ENCODE measurements around the gene ADGRF1.

DNA sequence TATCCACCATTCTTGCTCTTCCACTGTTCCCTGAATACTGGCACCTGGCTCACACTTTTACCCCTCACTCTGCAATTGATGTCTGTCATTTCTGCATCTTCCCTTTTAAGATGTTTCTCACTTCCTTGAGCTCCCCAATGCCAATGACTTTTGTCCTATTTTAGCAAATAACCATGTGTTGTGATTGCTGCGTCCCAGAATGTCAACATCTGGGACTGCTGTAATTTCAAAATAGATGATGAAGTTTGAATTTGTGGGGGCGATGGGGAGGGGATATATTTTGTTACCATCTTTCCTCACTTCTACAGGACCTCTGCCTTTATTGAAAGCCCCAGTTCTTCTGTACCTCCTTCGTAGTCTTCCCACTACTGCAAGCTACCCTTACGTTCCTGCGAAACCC, 80.4 kb downstream of the ADGRF1 start:
- TF ChIP-seq, protein P1, sequence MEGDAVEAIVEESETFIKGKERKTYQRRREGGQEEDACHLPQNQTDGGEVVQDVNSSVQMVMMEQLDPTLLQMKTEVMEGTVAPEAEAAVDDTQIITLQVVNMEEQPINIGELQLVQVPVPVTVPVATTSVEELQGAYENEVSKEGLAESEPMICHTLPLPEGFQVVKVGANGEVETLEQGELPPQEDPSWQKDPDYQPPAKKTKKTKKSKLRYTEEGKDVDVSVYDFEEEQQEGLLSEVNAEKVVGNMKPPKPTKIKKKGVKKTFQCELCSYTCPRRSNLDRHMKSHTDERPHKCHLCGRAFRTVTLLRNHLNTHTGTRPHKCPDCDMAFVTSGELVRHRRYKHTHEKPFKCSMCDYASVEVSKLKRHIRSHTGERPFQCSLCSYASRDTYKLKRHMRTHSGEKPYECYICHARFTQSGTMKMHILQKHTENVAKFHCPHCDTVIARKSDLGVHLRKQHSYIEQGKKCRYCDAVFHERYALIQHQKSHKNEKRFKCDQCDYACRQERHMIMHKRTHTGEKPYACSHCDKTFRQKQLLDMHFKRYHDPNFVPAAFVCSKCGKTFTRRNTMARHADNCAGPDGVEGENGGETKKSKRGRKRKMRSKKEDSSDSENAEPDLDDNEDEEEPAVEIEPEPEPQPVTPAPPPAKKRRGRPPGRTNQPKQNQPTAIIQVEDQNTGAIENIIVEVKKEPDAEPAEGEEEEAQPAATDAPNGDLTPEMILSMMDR (IDR thresholded peaks at IDR 0.05), result no peak
- no peak for TF ChIP-seq POLR2A (IDR thresholded peaks at IDR 0.05)

Data from prostate gland (tissue), 2 donors.